ENCODE data around the gene SSTR3.
"Not testable (repeated sequence)": the region's sequence is repeated elsewhere in the genome, so short reads cannot be mapped to it uniquely, and the experiment has no call there.

Gene SSTR3

DNA sequence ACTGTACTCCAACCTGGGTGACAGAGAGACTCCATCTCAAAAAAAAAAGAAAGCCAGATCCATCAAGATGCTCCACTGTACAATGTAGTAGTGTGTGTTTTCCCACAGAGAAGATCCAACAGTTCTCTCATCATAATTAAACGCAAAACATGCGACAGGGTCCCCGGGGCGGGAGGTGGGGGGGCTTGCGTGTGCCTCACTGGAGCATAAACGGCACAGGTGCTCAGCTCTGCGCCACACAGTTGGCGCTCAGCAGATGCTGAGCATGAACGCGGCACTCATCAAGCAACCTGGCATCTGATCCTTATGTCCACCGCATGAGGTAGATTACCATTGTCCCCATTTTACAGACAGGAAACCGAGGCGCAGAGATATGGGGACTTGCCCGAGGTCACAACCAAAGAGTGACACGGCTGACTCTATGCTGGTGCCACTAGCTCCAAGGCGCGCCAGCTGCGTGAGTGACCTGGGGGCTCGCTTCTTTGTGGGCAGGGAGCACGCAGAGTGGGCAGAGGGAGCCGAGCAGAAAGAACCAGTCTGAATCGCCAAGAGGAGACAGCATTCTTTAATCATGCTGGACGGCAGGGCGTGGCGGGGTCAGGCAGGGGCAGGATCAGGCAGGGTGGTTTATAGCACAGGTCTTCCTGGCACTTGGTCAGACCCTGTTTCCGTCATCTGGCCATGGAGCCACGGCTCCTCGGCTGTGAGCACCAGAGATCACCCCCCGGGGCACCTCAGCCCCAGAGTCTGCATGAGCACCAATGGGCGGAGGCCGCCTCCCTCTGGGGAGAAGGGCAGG, 32.5 kb downstream of the SSTR3 start:
- DNase-seq: no peak

DNA sequence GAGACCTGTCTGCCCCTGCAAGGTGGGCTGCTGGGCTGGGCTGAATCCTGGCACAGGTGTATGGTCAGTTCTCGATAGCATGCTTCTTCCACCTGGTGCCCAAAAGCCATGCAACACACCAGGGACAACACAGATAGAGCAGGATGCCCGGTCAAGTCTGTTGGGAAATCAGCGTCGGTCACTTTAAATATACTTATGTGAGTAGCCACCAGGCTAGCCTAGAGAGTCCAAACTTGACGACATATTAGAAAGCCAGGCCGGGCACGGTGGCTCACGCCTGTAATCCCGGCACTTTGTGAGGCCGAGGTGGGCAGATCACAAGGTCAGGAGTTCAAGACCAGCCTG, 33.2 kb downstream of the SSTR3 start:
- no peak for DNase-seq

DNA sequence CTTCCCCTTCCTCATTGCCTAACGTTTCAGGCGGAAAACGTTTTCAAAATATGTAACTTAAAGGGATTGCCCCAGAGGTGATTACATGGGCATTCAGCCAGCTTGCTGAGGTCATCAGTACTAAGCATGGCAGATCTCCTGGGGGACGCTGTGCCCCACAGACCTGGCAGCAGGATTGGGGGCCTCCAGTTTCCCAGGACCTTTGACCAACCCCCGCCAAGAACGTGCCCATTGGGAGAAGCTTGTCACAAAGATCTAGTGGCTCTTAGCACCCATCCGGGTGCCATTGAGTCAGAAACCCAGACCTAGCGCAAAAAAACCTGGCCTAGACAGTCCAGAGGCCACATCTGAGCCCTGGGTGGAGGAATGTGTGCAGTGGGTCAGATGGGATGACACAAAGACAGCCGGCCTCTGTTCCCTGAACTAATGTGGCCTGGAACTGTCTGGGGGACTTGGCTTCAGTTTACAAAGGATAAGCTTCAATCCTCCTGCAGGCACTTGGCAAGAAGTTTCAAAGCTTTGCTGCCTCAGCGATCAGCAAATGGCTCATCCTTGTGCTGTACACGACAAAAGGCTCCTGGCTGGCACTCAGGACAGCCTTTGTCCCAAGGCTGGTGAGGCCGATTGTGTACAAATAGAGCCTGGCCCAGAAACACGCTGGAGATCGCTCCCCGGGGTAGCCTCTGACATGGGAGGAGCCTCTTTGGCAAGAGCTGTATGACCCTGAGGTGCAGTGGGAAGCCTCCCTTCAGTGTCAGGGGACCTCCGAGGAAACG, 33.7 kb downstream of the SSTR3 start:
- DNase-seq: peak; percentile 41 to 66 (median 58)

DNA sequence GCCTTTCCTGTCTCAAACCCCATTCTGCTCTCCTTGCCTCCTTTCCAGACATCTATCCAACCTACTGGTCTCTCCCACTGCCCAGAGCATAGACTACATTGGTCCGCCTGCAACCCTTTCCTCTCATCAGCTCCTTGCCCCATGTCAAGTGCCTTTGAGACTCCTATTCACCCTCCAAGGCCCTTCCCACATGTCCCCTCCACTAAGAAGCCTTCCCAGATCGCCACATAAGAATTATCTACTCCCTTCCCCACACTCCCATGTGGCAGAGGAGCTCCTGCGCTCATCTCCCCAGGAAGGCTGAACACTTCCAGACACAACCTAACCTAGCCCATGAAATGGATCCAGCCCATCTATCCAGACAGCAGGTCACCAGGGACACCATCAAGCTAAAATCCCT, 34.5 kb downstream of the SSTR3 start:
- no peak for DNase-seq

DNA sequence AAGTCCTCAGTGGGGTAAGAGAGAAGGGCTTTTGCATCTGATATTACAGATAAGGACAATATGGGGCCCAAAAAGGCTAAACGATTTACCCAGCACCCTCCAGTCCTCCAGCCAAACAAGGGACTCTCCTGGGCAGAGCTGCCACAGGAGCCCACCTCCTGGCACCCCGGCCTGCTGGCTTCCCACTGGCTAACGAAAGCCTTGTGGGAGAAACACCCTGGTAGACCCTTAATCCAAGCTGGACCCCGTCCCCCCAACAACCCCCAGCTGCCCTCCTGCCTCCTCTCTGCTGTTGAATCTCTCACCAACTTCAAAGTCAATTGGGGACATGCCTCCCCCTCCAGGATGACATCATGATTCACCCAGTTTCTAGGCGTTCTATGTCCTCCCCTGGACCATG, 35.1 kb downstream of the SSTR3 start:
- DNase-seq: no peak

DNA sequence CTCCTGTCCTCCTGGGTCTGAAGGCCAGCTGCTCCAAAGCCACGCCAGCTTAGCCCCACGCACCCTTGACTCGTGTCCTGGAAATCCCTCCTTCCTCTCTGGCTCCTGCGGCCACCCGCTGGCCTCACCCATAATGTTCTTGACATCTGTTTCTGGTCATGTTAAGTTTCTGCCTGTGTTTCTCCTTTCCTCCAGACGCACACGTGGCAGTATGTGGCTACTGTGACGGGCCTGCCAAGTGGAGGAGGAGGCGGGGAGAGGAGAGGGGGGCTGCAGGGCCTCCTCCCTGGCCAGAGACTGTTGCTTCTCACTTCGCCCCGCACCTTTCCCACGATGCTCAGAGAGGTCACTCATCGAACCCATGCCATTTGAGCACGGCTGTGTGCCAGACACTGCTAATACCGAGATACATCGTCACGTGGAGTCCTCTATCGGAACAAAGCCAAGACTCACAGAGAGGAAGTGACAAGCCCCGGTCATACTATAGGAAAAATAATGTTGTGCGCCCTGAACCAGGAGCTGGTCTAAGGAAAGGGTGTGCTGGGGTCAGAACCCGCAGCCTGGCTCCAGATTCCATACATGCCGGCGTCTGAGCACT, 35.7 kb downstream of the SSTR3 start:
- peak; percentile 76 to 87 (median 86) for DNase-seq

DNA sequence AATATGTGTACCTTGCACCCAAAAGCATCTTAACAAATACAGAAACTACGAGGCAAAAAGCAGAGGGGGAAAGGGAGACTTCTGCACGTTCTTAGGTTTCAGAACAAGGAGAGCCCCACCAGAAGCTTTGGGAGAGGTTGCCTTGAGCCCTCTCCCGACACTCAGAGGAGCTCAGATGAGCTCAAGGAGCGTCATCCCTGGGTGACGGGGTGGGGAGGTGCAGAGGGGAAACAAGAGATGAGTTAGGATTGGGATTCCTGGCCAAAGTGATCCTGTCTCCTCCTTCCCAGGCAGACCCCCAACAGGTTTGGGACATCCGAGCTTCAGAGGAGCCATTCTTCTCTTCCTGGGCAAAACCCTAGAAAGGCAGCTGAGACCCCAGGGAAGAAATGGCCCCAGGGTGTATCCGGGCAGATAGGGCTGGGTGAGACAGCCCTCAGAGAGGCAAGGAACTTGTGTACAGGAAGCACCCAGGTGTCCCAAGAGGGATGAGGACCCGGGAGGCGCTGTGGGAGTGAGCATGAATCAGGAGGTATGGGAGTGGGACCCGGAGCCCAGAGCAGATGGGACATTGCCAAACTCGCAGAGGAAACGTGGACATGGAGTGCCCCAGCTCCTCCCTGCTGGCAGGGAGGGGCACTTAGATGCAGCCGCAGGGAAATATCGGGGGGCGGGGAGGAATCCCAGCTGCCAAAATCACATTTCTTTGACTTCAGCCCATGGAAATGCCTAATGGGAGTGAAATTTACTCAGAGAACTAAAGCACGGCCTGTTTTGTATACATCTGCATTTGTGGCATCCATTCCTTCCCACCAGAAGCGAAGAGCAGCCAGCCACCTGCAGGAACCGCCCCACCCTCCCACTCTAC, 36.6 kb downstream of the SSTR3 start:
- DNase-seq: no peak

DNA sequence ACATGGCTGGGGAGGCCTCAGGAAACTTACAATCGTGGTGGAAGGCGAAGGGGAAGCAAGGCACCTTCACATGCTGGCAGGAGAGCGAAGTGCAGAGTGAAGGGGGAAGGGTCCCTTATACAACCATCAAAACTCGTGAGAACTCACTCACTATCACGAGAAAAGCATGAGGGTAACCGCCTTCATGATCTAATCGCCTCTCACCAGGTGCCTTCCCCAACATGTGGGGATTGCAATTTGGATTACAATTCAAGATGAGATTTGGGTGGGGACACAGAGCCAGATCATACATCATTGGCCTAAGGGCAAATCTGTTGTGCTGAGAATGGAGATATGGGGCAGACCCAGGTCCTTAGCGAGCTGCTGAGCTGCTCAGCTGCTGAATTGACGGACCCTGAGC, 37.3 kb downstream of the SSTR3 start:
- DNase-seq: no peak

DNA sequence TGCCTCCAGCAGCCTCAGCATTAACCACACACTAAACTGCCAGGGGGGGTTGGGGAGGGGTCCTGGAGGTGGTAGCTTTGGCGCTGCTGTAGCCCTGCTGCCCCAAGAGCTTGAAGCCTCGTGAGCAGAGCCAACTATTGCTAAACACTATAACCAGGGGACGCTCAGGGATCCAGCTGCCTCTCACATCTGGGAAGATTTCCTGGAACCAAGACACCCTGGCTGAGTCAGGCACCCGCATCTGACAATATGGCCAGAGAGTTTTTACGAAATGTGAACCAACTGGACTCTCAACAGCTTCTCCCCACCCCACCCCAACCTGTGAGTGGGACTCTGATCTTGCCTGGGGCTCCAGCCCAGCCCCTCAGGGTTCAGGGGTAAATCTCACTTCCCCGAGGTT, 38.6 kb downstream of the SSTR3 start:
- no peak for DNase-seq

DNA sequence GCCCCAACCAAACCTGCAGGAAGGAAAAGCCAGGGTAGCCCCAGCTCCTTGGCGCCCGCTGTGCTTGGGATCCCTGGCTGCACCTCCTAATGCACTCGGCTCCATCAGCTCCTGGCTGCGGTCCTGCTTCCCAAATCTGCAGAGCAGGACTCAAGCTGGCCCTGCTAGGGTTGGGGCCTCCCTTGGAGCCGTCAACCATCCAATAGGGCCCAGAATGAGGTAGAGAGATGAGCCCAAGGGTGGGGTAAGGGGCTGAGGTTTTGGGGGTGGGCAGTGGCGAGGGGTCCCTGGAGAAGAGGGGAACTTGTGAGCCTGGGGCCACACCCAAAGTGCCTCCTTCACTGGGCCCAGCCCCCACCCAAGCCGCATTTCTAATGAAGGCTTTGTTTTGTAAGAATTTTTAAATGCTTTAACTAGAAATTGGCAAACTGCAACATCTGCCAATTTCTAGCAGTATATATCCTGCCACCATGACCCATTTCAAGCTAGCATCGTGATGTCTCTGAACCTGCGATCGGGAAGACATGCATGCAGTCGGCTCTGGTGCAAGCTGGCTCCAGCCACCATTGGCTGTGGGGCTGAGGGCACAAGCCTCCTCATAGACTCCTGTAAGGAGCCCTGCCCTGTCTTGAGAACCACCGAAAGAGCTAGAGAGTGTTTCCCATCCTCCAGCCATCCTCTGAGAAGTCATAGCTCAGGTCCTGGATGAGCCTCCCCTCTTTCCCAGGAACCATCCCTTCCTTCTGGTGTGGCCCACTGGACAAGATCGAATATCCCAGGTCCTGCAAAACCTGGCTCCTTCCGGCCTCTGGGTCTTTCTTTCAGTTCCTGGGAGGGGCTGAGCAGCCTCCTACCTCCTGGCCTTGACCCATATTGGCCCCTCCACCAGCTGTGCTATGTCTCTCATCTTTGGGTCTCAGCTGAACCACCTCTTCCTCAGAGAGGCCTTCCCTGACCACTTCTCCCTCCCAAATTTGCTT, 39.7 kb downstream of the SSTR3 start:
- DNase-seq: no peak

DNA sequence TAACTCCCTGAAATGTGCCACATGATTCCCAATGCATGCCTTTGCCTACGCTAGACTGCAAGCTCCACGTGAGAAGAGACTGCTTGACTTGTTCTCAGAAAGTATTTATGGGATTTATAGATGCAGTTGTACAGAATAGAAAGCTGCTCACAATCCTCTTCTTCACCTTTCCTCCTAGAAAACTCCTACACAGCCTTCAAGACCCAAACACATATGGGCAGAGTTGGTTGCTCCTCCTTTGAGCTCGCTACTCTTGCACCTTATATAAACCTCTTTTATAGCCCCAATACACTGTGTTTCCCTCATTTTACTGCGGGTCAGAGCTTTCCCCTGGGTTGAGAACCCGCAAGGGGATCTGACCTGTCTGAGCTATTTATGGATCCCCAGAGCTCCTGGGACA, 40.6 kb downstream of the SSTR3 start:
- DNase-seq: no peak

DNA sequence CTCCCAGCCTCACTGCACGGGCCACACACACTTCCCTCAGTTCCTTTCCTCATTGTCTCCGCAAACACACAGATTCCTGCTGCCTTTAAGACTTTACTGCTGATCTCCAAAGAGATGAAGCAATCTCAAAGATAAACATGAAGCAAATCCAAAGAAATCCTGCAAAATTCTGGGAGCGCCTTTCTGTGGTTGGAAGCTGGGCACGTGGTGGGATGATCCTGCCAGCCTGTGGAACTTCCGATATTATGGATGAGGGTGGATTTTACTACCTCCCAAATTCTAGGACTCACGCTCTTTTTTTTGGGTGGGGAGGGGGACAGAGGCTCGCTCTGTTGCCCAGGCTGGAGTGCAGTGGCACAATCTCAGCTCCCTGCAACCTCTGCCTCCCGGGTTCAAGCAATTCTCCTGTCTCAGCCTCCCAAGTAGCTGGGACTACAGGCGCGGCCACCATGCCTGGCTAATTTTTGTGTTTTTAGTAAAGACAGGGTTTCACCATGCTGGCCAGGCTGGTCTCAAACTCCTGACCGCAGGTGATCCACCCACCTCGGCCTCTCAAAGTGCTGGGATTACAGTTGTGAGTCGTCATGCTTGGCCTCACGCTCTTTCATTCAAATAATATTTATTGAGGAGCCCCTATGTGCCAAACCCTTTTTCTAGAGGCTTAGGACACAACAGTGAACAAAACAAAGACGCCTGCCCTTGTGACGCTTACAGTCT, 41.4 kb downstream of the SSTR3 start:
- not testable (repeated sequence) for DNase-seq

DNA sequence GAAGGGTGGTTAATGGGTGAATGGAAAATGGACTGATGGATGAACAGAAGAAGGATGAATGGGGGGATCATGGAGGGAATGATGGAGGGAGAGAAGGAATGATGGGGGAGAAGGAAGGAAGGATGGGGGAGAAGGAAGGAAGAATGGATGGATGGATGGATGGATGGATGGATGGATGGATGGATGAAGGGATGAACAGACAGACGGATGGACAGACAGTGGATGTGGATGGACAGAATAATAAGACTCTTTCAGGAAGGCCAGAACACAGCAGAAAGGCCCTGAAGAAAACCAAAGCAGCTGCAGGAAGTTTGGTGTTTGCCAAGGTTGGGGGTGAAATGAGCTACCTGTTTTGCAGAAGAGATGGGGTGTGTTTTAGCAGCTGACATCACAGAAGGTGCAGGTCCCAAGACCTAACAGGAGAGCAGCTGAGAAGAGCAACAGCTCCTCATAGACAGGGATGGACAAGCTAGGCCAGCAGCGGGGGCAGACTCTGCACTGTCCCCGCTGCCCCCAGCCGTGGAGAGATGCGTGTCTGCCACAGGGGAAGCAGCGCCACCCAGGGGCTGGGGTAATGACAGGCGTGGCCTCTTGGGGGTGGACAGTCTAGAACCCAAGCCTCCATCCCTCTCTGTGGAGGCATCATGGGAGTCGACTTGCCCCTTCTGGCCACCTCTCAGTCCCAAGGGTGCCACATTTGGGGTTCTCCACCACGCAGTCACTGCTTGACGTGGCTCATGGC, 42.2 kb downstream of the SSTR3 start:
- DNase-seq: no peak

DNA sequence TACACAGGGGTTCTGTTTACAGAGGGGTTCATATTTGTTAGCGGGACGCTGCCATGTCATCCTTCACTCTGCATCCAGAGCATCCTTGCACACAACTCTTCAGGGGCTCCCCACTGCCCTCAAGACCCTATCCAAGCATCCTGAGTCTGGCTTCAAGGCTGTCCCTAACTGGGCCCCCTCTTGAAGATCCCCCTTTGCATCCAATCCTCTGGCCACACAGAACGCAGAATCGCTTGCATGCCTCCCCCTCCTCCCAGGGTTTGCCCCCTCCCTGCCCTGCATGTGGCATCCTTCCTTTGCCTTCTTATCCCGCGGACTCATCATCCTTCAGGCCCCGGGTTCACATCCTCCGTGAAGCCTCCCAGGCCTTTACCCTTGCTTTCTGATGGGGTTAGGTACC, 42.9 kb downstream of the SSTR3 start:
- no peak for DNase-seq

DNA sequence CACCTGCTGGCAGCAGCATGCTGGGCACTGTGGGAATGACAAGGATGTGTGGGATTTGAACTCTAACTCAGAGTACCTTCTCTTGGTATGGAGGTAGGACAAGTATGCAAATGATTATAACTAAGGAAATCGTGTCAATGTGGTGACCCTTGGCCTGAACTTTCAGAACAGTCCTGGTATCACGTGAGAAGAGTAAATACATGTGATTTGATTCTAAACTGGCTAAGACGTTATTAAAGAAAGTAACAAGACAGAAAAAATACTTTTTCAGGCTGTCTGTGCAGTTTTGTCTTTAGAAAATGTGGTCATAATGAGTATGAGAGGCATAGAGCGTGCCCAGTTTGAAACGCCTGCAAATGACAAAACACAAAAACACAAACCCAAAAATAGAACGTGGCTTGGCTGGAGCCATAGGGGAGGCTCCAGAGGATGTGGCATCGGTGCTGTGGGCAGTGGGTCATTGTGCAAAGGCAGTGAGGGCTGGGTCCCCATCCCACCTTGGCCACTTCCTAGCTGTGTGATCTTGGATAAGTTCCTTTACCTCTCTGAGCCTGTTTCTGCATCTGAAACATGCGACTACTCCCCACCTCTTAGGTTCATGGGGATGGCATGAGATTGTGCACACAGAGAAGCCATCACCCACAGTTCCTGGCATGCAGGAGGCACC, 44.2 kb downstream of the SSTR3 start:
- DNase-seq: no peak

DNA sequence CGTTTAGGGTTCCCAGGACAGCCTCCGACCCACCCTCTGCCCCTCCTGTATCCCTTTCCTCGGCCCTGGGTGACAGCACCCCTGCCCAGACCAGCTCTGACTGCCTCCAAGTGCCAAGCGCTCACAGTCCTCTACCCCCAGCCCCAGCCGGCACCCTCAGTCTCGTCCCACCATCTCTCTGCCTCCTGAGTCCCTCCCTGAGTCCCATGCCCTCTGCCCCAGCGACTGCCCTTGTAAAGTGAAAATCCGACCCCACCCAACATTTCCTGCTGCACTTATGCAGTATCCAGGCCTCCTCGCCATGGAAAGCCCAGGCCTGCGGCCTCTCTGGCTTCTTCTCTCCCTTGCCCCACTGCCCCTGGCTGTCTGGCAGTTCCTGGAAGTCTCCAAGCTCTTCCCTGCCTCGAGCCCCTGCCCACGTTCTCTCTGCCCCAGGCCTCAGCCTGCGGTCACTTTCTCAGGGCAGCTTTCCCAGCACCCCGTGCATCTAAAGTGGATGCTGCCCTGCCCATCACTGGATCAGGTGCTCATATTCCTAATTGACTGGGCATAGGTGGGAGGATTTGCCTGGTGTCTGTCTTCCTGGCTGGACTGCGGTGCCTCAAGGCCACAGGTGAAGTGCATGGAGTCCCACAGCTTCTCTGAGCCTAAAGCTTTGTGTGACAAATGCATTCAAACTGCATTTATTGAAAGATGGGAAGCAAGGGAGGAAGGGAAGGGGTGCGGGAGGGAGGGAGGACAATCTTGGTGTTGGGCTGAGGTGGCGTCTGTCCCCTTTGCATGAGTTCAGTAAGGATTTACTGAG, 44.9 kb downstream of the SSTR3 start:
- DNase-seq: no peak

DNA sequence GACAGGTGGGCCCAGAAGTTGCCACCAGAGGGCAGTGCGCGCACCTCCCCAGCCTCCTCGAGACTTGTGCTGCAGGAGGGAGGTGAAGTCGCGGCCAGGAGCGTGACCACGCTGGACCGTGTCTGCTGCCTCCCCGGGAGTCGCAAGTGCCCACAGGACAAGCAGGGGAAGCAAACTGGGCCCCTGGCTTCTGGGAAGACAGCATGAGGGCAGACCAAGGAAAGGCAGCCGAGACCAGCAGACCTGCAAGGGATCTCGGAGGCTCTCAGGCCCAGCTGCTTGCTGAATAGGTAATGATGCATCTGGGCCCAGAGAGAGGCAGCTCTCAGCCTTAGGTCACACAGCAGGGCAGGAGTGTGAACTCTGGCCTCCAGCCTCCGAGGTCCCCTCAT, 45.6 kb downstream of the SSTR3 start:
- peak; percentile 78 to 92 (median 86) for DNase-seq

DNA sequence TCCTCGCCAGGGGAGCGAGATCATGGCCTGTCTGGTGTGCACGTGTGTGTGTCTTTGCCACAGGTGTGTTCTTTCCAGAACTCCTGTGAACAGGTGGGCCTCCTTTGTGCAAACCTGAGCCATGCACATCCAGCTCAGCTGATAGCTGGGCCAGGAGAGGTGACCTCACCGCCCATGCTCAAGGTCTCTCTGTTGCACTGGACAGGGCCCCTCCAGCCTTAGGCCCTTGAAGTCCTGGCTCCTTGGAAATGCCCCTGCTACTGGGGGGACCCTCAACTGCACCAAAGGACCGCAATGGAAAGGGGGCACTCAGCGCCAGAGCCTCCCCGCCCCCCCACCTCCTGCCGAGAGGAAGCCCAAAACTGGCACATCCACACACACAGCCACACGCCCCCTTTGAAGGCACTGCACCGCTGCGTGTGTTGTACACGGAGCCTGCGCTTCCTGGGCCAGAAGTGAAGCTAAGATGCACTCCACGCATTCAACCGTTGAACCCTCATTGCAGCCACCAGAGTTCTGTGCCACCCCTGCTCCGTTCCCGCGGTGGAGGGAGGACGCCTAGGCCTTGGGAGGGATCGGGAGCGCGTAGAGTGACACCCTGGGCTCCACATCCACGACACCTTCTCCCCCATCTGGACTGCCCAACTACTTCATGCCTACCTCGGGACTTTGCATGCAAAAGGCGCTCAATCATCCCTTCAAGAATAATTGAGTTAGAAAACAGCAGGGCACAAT, 46.2 kb downstream of the SSTR3 start:
- DNase-seq: no peak
